WTC11 (cell line): ENCODE measurements around the gene RPL12. TPM values are rescaled to one million over a fixed set of nuclear protein-coding genes. Genes with fewer than 3 reads are reported as not detected.

ENCODE experiments used
- ATAC-seq: fragments of 200-7000 bp; cut with Tn5 transposase; 2 replicates; pipeline ENCODE4 v1.10.0; 2021; ENCODE audit warnings: mild to moderate bottlenecking, moderate library complexity
- CTCF ChIA-PET: fragments of 300-600 bp; sonication (Branson Sonifier 250); formaldehyde crosslinking; loops from one replicate; lab custom pipeline; 2021; ENCODE audit warnings: antibody characterized with exemption; lab: Charles Lee
- POLR2A ChIA-PET: fragments of 350-600 bp; sonication (Branson Sonifier 250); formaldehyde crosslinking; loops from one replicate; lab custom pipeline; 2021; ENCODE audit warnings: antibody characterized with exemption; lab: Charles Lee
- DNase-seq: peaks from one replicate; pipeline ENCODE4 v3.0.0; 2021; ENCODE audit warnings: low spot score
- H3K27ac Mint-ChIP-seq: 2 replicates; pipeline ENCODE4 v1.8.0; 2021; ENCODE audit warnings: mixed read lengths
- H3K27me3 Mint-ChIP-seq: 2 replicates; pipeline ENCODE4 v1.8.0; 2021; ENCODE audit warnings: low read depth, mild to moderate bottlenecking, moderate library complexity, mixed read lengths
- H3K36me3 Mint-ChIP-seq: 2 replicates; pipeline ENCODE4 v1.8.0; 2021; ENCODE audit warnings: mixed read lengths
- H3K4me1 Mint-ChIP-seq: 2 replicates; pipeline ENCODE4 v1.8.0; 2022; ENCODE audit warnings: mixed read lengths
- H3K4me3 Mint-ChIP-seq: 2 replicates; pipeline ENCODE4 v1.8.0; 2021; ENCODE audit warnings: mild to moderate bottlenecking, moderate library complexity, mixed read lengths
- H3K9me3 Mint-ChIP-seq: 2 replicates; pipeline ENCODE4 v1.8.0; 2021; ENCODE audit warnings: mixed read lengths
- CBFB ChIP-seq: sonication (generic); formaldehyde crosslinking; IDR thresholded peaks from 2 replicates; pipeline ENCODE4 v1.8.1; 2022; ENCODE audit warnings: mild to moderate bottlenecking, low read depth, missing genetic modification reagents
- CREB1 ChIP-seq: sonication (generic); formaldehyde crosslinking; IDR thresholded peaks from 2 replicates; pipeline ENCODE4 v1.8.0; 2023; ENCODE audit warnings: mild to moderate bottlenecking, missing genetic modification reagents
- EMX1 ChIP-seq: fragments of 250-450 bp; sonication (Bioruptor Pico); IDR thresholded peaks from 2 replicates; pipeline ENCODE4 v1.8.0; 2021; ENCODE audit warnings: mild to moderate bottlenecking
- HMGA2 ChIP-seq: fragments of 250-450 bp; sonication (Bioruptor Pico); IDR thresholded peaks from 2 replicates; pipeline ENCODE4 v1.4.0; 2021; ENCODE audit warnings: mild to moderate bottlenecking, moderate library complexity
- NR2C2 ChIP-seq: sonication (generic); formaldehyde crosslinking; IDR thresholded peaks from 2 replicates; pipeline ENCODE4 v1.8.0; 2022; ENCODE audit warnings: mild to moderate bottlenecking, missing genetic modification reagents
- TCF7 ChIP-seq: sonication (generic); formaldehyde crosslinking; IDR thresholded peaks from 2 replicates; pipeline ENCODE4 v1.8.0; 2022; ENCODE audit warnings: mild to moderate bottlenecking, low read depth, missing genetic modification reagents, moderate library complexity
- TP53 ChIP-seq: sonication (generic); formaldehyde crosslinking; IDR thresholded peaks from 2 replicates; pipeline ENCODE4 v1.8.1; 2023; ENCODE audit warnings: mild to moderate bottlenecking, missing genetic modification reagents
- ZNF121 ChIP-seq: sonication (generic); formaldehyde crosslinking; IDR thresholded peaks from 2 replicates; pipeline ENCODE4 v1.8.0; 2023; ENCODE audit warnings: missing genetic modification reagents
- ZNF219 ChIP-seq: sonication (generic); formaldehyde crosslinking; IDR thresholded peaks from 2 replicates; pipeline ENCODE4 v1.8.0; 2023; ENCODE audit warnings: missing genetic modification reagents, mild to moderate bottlenecking, borderline replicate concordance
- total RNA-seq: library from RNA; stranded (reverse); gene quantifications from 3 replicates; pipeline ENCODE4 v1.2.3, GENCODE V29; 2021
- TF ChIP-seq, protein P1 (sequence below): sonication (generic); formaldehyde crosslinking; IDR thresholded peaks from 2 replicates; pipeline ENCODE4 v1.8.0; 2022; ENCODE audit warnings: mild to moderate bottlenecking, missing genetic modification reagents
- TF ChIP-seq, protein P2 (sequence below): sonication (generic); formaldehyde crosslinking; IDR thresholded peaks from 2 replicates; pipeline ENCODE4 v1.8.1; 2022; ENCODE audit warnings: mild to moderate bottlenecking, moderate library complexity, missing genetic modification reagents
- TF ChIP-seq, protein P3 (sequence below): sonication (generic); formaldehyde crosslinking; IDR thresholded peaks from 2 replicates; pipeline ENCODE4 v1.8.1; 2022; ENCODE audit warnings: low read depth, missing genetic modification reagents, borderline replicate concordance
- TF ChIP-seq, protein P4 (sequence below): sonication (generic); formaldehyde crosslinking; IDR thresholded peaks from 2 replicates; pipeline ENCODE4 v1.8.1; 2022; ENCODE audit warnings: mild to moderate bottlenecking, missing genetic modification reagents, moderate library complexity, borderline replicate concordance
- TF ChIP-seq, protein P5 (sequence below): sonication (generic); formaldehyde crosslinking; IDR thresholded peaks from 2 replicates; pipeline ENCODE4 v1.8.1; 2023; ENCODE audit warnings: mild to moderate bottlenecking, moderate library complexity, missing genetic modification reagents
- TF ChIP-seq, protein P6 (sequence below): fragments of 250-450 bp; sonication (Bioruptor Pico); IDR thresholded peaks from 2 replicates; pipeline ENCODE4 v2.1.2; 2022; ENCODE audit warnings: mild to moderate bottlenecking, moderate library complexity
- TF ChIP-seq, protein P7 (sequence below): sonication (generic); formaldehyde crosslinking; conservative IDR thresholded peaks from 2 replicates; pipeline ENCODE4 v1.8.1; 2022; ENCODE audit warnings: mild to moderate bottlenecking, missing genetic modification reagents

RPL12 gene
- total RNA-seq, 1 experiment from 2014 or later = 1,902 TPM

DNA sequence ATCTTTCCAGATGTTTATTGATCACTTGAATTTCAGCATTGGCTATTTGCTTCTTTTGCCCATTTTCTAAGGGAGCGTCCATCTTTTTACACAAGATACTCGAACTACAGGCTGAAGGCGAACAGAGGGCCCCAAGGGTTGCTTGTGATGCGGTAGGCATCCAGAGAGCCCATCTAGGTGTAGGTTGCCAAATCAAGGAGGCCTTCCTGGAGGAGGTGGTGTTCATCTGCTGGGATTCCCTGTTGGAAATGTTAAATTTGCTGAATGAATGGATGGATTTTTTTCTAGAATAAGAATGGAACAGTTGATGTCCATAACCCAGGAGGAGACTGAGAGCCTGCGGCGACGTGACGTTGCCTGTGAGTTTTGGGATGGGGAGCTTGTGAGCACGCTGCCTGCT, 31.5 kb upstream of the RPL12 start:
- Mint-ChIP-seq H3K27me3 (no peaks in the 10 kb centered on the region), H3K27ac (no peak overlapping the region), H3K4me3 (no peak overlapping the region), H3K36me3 (peaks cover 28% of the 10 kb centered on the region), H3K9me3 (no peaks in the 10 kb centered on the region), H3K4me1 (no peaks in the 10 kb centered on the region)
- ChIA-PET POLR2A (no interaction called here), CTCF (no interaction called here)
- ATAC-seq (no peak), DNase-seq (no peak)
- TF ChIP-seq, protein P1, sequence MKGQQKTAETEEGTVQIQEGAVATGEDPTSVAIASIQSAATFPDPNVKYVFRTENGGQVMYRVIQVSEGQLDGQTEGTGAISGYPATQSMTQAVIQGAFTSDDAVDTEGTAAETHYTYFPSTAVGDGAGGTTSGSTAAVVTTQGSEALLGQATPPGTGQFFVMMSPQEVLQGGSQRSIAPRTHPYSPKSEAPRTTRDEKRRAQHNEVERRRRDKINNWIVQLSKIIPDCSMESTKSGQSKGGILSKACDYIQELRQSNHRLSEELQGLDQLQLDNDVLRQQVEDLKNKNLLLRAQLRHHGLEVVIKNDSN = no peak
- TF ChIP-seq TCF7 (CRISPR knock-in tag) (no peak), CBFB (no peak), ZNF121 (CRISPR knock-in tag) (no peak), HMGA2 (CRISPR knock-in tag) (no peak), TP53 (CRISPR knock-in tag) (no peak), ZNF219 (CRISPR knock-in tag) (no peak), EMX1 (CRISPR knock-in tag) (no peak)
- TF ChIP-seq, protein P2, sequence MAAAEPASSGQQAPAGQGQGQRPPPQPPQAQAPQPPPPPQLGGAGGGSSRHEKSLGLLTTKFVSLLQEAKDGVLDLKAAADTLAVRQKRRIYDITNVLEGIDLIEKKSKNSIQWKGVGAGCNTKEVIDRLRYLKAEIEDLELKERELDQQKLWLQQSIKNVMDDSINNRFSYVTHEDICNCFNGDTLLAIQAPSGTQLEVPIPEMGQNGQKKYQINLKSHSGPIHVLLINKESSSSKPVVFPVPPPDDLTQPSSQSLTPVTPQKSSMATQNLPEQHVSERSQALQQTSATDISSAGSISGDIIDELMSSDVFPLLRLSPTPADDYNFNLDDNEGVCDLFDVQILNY (CRISPR knock-in tag) = no peak
- TF ChIP-seq, protein P3, sequence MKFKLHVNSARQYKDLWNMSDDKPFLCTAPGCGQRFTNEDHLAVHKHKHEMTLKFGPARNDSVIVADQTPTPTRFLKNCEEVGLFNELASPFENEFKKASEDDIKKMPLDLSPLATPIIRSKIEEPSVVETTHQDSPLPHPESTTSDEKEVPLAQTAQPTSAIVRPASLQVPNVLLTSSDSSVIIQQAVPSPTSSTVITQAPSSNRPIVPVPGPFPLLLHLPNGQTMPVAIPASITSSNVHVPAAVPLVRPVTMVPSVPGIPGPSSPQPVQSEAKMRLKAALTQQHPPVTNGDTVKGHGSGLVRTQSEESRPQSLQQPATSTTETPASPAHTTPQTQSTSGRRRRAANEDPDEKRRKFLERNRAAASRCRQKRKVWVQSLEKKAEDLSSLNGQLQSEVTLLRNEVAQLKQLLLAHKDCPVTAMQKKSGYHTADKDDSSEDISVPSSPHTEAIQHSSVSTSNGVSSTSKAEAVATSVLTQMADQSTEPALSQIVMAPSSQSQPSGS (CRISPR knock-in tag) = no peak
- TF ChIP-seq, protein P4, sequence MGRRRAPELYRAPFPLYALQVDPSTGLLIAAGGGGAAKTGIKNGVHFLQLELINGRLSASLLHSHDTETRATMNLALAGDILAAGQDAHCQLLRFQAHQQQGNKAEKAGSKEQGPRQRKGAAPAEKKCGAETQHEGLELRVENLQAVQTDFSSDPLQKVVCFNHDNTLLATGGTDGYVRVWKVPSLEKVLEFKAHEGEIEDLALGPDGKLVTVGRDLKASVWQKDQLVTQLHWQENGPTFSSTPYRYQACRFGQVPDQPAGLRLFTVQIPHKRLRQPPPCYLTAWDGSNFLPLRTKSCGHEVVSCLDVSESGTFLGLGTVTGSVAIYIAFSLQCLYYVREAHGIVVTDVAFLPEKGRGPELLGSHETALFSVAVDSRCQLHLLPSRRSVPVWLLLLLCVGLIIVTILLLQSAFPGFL (CRISPR knock-in tag) = no peak

DNA sequence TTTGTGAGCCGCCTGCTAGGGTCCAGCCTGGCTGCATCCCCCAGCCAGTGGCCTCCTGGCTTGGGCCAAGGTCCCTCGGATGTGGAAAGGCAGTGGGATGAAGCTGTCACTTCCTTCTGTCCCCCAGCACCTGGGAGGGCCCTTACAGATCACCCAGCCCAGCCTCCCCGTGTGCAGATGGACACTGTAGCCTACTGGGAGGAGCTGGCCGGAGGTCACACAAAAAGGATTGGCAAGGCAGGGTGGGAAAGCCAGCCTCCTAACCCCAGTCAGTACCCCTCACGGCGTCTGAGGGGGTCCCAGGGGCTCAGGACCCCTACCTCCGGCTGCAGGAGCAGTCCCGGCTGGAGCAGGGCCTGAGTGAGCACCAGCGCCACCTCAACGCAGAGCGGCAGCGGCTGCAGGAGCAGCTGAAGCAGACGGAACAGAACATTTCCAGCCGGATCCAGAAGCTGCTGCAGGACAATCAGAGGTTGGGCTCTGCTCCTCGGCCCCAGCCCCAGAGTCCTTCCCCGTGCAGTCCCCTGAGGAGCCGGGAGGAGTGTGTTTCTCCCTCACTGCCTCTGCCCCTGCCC, 28.4 kb upstream of the RPL12 start:
- H3K36me3 Mint-ChIP-seq = peaks cover 32% of the 10 kb centered on the region
- TF ChIP-seq, protein P5, sequence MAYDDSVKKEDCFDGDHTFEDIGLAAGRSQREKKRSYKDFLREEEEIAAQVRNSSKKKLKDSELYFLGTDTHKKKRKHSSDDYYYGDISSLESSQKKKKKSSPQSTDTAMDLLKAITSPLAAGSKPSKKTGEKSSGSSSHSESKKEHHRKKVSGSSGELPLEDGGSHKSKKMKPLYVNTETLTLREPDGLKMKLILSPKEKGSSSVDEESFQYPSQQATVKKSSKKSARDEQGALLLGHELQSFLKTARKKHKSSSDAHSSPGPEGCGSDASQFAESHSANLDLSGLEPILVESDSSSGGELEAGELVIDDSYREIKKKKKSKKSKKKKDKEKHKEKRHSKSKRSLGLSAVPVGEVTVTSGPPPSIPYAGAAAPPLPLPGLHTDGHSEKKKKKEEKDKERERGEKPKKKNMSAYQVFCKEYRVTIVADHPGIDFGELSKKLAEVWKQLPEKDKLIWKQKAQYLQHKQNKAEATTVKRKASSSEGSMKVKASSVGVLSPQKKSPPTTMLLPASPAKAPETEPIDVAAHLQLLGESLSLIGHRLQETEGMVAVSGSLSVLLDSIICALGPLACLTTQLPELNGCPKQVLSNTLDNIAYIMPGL (CRISPR knock-in tag) = no peak
- TF ChIP-seq NR2C2 (no peak), CBFB (no peak), CREB1 (no peak)
- TF ChIP-seq, protein P6, sequence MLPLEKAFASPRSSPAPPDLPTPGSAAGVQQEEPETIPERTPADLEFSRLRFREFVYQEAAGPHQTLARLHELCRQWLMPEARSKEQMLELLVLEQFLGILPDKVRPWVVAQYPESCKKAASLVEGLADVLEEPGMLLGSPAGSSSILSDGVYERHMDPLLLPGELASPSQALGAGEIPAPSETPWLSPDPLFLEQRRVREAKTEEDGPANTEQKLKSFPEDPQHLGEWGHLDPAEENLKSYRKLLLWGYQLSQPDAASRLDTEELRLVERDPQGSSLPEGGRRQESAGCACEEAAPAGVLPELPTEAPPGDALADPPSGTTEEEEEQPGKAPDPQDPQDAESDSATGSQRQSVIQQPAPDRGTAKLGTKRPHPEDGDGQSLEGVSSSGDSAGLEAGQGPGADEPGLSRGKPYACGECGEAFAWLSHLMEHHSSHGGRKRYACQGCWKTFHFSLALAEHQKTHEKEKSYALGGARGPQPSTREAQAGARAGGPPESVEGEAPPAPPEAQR (CRISPR knock-in tag) = no peak
- TF ChIP-seq, protein P7, sequence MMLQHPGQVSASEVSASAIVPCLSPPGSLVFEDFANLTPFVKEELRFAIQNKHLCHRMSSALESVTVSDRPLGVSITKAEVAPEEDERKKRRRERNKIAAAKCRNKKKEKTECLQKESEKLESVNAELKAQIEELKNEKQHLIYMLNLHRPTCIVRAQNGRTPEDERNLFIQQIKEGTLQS (CRISPR knock-in tag) = no peak
- TF ChIP-seq, all 79 proteins: peak for 0
- ATAC-seq = no peak
- Mint-ChIP-seq H3K4me3 (no peak overlapping the region), H3K4me1 (no peaks in the 10 kb centered on the region), H3K27me3 (no peaks in the 10 kb centered on the region), H3K9me3 (no peaks in the 10 kb centered on the region), H3K27ac (no peak overlapping the region)
- no peak for DNase-seq
- ChIA-PET POLR2A (no interaction called here), CTCF (interaction anchor here (1.3 to 2.1 kb wide), 2 partner anchors 10 to 24 kb away, joined by 5 to 9 read pairs; no protein-coding TSS in a partner anchor)
